ENCODE results near the gene INCENP. TPM values are rescaled to one million over a fixed set of nuclear protein-coding genes. Genes with fewer than 3 reads are reported as not detected.

The INCENP gene
- total RNA-seq, 3 donors from 2014 or later (not counting 1 experiment from before 2014, with no cell fraction given), result 24.4 to 47.6 (median 27.3) TPM

DNA sequence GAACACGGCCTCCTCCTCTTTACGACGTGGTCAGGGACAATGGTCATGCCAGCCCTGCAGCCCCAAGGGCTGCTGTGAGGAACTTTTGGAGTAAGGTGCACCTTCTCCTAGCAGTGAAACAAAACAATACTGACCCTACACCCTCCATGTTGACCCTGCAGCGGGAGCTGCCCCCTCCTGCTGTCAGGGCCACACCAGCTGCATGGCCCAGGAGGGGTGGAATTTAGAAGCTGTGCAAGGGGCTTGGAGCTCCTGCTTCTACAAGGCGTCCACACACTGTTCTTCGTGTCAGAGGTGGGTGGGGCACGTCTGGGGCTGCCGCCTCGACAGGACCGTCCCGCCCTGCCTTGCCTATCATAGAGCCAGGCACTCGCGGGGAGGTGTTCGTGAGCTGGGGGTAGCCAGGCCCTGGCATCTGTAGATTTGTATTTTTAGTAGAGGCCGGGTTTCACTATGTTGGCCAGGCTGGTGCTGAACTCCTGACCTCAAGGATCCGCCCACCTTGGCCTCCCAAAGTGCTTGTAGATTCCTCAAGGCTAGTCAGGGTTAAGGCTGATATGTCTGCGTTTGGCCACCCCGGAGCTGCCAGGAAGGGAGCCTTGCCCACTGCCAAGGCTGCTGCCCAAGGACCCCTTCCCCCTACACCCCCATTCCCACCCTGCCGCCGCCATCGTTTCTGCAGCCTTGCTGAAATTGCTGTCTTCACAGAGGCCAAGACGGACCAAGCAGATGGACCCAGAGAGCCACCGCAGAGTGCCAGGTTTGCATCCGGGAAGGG is 15.9 kb downstream of the INCENP start:
- H3K27ac ChIP-seq (ENCODE audit: low read length), result no peak overlapping the region
- no peaks in the 10 kb centered on the region for H3K9me3 Mint-ChIP-seq
- no peaks in the 10 kb centered on the region for H3K27me3 Mint-ChIP-seq (ENCODE audit: low read depth in 2 of 2)
- H3K4me1 Mint-ChIP-seq, result peaks cover 0 to 3% of the 10 kb centered on the region in 2 donors
- no peak overlapping the region for H3K27ac Mint-ChIP-seq
- H3K4me3 ChIP-seq (ENCODE audit: low read length), result no peak overlapping the region
- TF ChIP-seq, protein P1, sequence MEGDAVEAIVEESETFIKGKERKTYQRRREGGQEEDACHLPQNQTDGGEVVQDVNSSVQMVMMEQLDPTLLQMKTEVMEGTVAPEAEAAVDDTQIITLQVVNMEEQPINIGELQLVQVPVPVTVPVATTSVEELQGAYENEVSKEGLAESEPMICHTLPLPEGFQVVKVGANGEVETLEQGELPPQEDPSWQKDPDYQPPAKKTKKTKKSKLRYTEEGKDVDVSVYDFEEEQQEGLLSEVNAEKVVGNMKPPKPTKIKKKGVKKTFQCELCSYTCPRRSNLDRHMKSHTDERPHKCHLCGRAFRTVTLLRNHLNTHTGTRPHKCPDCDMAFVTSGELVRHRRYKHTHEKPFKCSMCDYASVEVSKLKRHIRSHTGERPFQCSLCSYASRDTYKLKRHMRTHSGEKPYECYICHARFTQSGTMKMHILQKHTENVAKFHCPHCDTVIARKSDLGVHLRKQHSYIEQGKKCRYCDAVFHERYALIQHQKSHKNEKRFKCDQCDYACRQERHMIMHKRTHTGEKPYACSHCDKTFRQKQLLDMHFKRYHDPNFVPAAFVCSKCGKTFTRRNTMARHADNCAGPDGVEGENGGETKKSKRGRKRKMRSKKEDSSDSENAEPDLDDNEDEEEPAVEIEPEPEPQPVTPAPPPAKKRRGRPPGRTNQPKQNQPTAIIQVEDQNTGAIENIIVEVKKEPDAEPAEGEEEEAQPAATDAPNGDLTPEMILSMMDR (IDR thresholded peaks at IDR 0.05), result no peak
- no peak overlapping the region for H3K4me3 Mint-ChIP-seq
- intact Hi-C loops (cut with micrococcal nuclease), result no loop called here
- no peaks in the 10 kb centered on the region for H3K9me3 ChIP-seq (ENCODE audit: control insufficient read depth, insufficient read depth, low read length)
- no peaks in the 10 kb centered on the region for H3K4me1 ChIP-seq (ENCODE audit: control insufficient read depth, insufficient read depth, low read length)
- H3K36me3 Mint-ChIP-seq, result no peaks in the 10 kb centered on the region
- WGBS (ENCODE audit: insufficient coverage), result 95% methylated on average over 22 of the region's 24 CpGs
- H3K36me3 ChIP-seq (ENCODE audit: control insufficient read depth, insufficient read depth, low read length), result peaks cover 55% of the 10 kb centered on the region
- no peaks in the 10 kb centered on the region for H3K27me3 ChIP-seq (ENCODE audit: control insufficient read depth, insufficient read depth, low read length)
- DNase-seq (no peak), ATAC-seq (no peak)

DNA sequence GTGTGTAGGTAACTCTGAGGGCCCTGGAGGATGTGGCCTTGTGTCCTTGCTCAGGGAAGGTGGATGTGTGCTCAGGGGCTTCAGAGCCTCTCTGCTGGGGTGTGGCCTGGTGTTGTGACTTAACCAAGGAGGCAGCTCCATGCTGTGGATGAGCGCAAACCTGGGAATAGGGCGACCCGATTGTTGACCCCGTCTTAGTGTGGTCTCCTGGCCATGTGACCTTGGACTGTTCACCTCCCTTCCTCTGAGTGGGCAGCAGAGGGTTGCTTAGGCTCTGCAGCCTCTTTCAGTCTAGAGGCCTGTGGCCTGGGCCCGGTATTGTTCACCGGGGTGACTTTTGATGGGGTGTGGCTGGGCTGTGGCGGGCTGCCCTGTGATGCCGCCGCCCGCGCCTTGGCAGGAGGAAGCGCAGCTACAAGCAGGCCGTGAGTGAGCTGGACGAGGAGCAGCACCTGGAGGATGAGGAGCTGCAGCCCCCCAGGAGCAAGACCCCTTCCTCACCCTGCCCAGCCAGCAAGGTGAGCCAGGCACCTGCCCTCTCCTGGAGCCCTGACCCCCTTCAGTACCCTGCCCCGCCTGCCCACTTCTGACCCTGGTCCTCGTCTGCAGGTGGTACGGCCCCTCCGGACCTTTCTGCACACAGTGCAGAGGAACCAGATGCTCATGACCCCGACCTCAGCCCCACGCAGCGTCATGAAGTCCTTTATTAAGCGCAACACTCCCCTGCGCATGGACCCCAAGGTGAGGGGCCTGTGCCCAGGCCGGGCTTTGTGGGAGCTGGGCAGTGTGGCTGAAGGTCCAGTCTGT is 16.7 kb downstream of the INCENP start:
- no peaks in the 10 kb centered on the region for H3K9me3 Mint-ChIP-seq
- Histone ChIP-seq H3K4me1 (ENCODE audit: control insufficient read depth, insufficient read depth, low read length) (no peaks in the 10 kb centered on the region), H3K9me3 (ENCODE audit: control insufficient read depth, insufficient read depth, low read length) (no peaks in the 10 kb centered on the region), H3K27me3 (ENCODE audit: control insufficient read depth, insufficient read depth, low read length) (no peaks in the 10 kb centered on the region), H3K27ac (ENCODE audit: low read length) (no peak overlapping the region), H3K4me3 (ENCODE audit: low read length) (no peak overlapping the region), H3K36me3 (ENCODE audit: control insufficient read depth, insufficient read depth, low read length) (peaks cover 61% of the 10 kb centered on the region)
- ATAC-seq (no peak), DNase-seq (no peak)
- intact Hi-C loops (cut with micrococcal nuclease), result no loop called here
- 97% methylated on average over 24 of the region's 24 CpGs for WGBS (ENCODE audit: insufficient coverage)
- H3K4me3 Mint-ChIP-seq, result no peak overlapping the region
- TF ChIP-seq, protein P1 (IDR thresholded peaks at IDR 0.05), result no peak
- no peaks in the 10 kb centered on the region for H3K36me3 Mint-ChIP-seq
- H3K4me1 Mint-ChIP-seq, result no peaks in the 10 kb centered on the region
- no peaks in the 10 kb centered on the region for H3K27me3 Mint-ChIP-seq (ENCODE audit: low read depth in 2 of 2)
- H3K27ac Mint-ChIP-seq, result no peak overlapping the region

DNA sequence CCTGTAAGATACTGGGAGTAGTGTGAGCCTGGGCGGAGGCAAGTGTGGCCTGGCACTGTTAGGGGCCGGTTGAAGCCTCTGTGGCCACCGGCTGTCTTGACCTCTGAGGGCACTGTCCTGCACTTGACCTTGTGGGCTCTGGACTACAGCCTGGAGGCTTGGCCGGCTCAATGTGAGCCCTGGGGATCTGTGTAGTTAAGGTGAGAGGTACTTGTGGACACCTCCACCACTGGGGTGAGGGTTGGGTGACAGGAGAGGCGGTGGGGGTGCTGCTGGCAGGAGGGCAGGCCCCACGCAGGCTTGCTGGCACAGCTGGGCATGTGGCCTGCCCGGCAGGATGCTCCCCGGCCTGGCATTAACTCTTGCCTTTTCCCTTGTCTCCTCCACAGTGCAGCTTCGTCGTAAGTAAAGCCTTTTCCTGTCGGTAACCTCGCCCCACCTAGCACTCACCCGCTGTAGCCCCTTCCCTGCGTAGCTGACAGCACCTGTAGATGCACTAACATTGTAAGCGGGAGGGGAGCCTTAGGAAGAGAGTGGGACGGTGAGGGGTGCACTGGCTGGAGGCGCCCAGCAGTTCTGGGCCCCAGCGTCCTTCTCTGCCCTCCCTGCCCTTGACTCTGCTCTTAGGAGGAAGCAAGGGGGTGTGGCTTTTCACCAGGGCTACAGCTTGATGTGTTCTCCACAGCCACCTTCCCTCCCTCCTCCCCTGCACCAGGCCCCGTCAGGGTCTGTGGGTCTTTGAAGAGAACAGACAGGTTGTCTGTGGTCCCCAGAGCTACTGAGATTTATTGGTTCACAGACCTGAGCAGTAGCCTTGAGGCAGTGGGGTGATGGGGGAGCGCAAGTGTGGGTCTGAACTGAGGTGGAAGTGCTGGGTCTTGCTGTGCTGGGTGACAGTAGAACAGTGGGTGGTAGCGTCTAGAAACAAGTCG is 17.6 kb downstream of the INCENP start:
- no peaks in the 10 kb centered on the region for H3K9me3 Mint-ChIP-seq
- ATAC-seq, result no peak
- peaks cover 68% of the 10 kb centered on the region for H3K36me3 ChIP-seq (ENCODE audit: control insufficient read depth, insufficient read depth, low read length)

More for the DNA sequence above, 17.6 kb downstream of the INCENP start:
- H3K36me3 Mint-ChIP-seq, result no peaks in the 10 kb centered on the region
- H3K4me3 Mint-ChIP-seq, result no peak overlapping the region
- H3K4me1 ChIP-seq (ENCODE audit: control insufficient read depth, insufficient read depth, low read length), result no peaks in the 10 kb centered on the region
- 92% methylated on average over 22 of the region's 22 CpGs for WGBS (ENCODE audit: insufficient coverage)
- DNase-seq, result no peak
- H3K27me3 Mint-ChIP-seq (ENCODE audit: low read depth in 2 of 2), result no peaks in the 10 kb centered on the region
- H3K27me3 ChIP-seq (ENCODE audit: control insufficient read depth, insufficient read depth, low read length), result no peaks in the 10 kb centered on the region
- TF ChIP-seq, protein P1 (IDR thresholded peaks at IDR 0.05), result no peak
- no peaks in the 10 kb centered on the region for H3K9me3 ChIP-seq (ENCODE audit: control insufficient read depth, insufficient read depth, low read length)
- intact Hi-C loops (cut with micrococcal nuclease), result no loop called here
- peaks cover 0 to 2% of the 10 kb centered on the region in 2 donors for H3K4me1 Mint-ChIP-seq
- H3K4me3 ChIP-seq (ENCODE audit: low read length), result no peak overlapping the region
- H3K27ac Mint-ChIP-seq, result no peak overlapping the region
- H3K27ac ChIP-seq (ENCODE audit: low read length), result no peak overlapping the region

Measured in natural killer cell (primary cell).